A204.1 (cell line): ENCODE data around the gene TPSB2.
"Not testable (repeated sequence)": the region's sequence is repeated elsewhere in the genome, so short reads cannot be mapped to it uniquely, and the experiment has no call there.

Source experiments
- FAIRE-seq: peaks from 2 replicates; lab custom pipeline; 2012; peaks lifted over from hg19 to GRCh38; lab: Jason Lieb, UNC

The TPSB2 gene

GRCh38 chr16:1261131-1261892 lies 31.3 kb upstream of the TPSB2 start:
- no peak for FAIRE-seq

GRCh38 chr16:1260101-1260680 lies 30.2 kb upstream of the TPSB2 start:
- no peak for FAIRE-seq

GRCh38 chr16:1259760-1260068 lies 29.7 kb upstream of the TPSB2 start:
- FAIRE-seq = no peak

GRCh38 chr16:1258906-1259759 lies 29.1 kb upstream of the TPSB2 start:
- FAIRE-seq = no peak

- no peak for FAIRE-seq
These were observed 28.2 kb upstream of the TPSB2 start for GRCh38 chr16:1258225-1258600.

GRCh38 chr16:1257561-1258224 lies 27.7 kb upstream of the TPSB2 start:
- FAIRE-seq = no peak

GRCh38 chr16:1256874-1257322 lies 26.9 kb upstream of the TPSB2 start:
- FAIRE-seq = no peak

- not testable (repeated sequence) for FAIRE-seq
These were observed 26.4 kb upstream of the TPSB2 start for GRCh38 chr16:1256296-1256873.

- not testable (repeated sequence) for FAIRE-seq
These were observed 25.5 kb upstream of the TPSB2 start, which contains the start of gene TPSD1 for GRCh38 chr16:1255276-1256122. Gene TPSD1, plus strand, starts transcription at chr16:1256069. Its CDS starts 212 bp downstream, at chr16:1256281.

GRCh38 chr16:1254821-1255220 lies 24.8 kb upstream of the TPSB2 start:
- FAIRE-seq = not testable (repeated sequence)

- FAIRE-seq = not testable (repeated sequence)
These were observed 23.8 kb upstream of the TPSB2 start for GRCh38 chr16:1253701-1254364.

GRCh38 chr16:1249031-1249755 lies 19.2 kb upstream of the TPSB2 start:
- not testable (repeated sequence) for FAIRE-seq

- FAIRE-seq = not testable (repeated sequence)
These were observed 18.0 kb upstream of the TPSB2 start for GRCh38 chr16:1247903-1248537.

GRCh38 chr16:1245452-1246020 lies 15.6 kb upstream of the TPSB2 start:
- FAIRE-seq = no peak

GRCh38 chr16:1244881-1245280 lies 14.9 kb upstream of the TPSB2 start:
- FAIRE-seq = no peak

GRCh38 chr16:1243907-1244850 lies 14.2 kb upstream of the TPSB2 start:
- FAIRE-seq = not testable (repeated sequence)

- not testable (repeated sequence) for FAIRE-seq
These were observed 13.4 kb upstream of the TPSB2 start for GRCh38 chr16:1243363-1243762.

- FAIRE-seq = not testable (repeated sequence)
These were observed 11.1 kb upstream of the TPSB2 start for GRCh38 chr16:1241081-1241480.
